SU-DHL-6 (cell line): Measurements from ENCODE around the gene TANGO2.

ENCODE experiments used
- H2AFZ ChIP-seq: fragments of 200-600 bp; sonication (generic); 2 replicates; pipeline ENCODE4 v1.6.1; 2014; ENCODE audit warnings: low read depth, mild to moderate bottlenecking, moderate library complexity, mixed read lengths, antibody characterized with exemption, low read length; ENCODE audit not compliant: severe bottlenecking
- H3F3A ChIP-seq: fragments of 200-600 bp; shearing (Covaris generic); 2 replicates; pipeline ENCODE4 v1.6.0; 2016; ENCODE audit warnings: antibody characterized with exemption, mild to moderate bottlenecking; ENCODE audit not compliant: insufficient read depth
- H3K27ac ChIP-seq: fragments of 200-600 bp; sonication (generic); 2 replicates; pipeline ENCODE4 v1.5.1; 2016; ENCODE audit warnings: low read depth, mild to moderate bottlenecking, low read length, moderate library complexity, mixed read lengths
- H3K27me3 ChIP-seq: fragments of 200-600 bp; sonication (generic), shearing (Covaris generic); 2 replicates; pipeline ENCODE4 v1.6.0; 2014; ENCODE audit warnings: mild to moderate bottlenecking, low read length
- H3K36me3 ChIP-seq: fragments of 200-600 bp; sonication (generic); 2 replicates; pipeline ENCODE4 v1.6.1; 2014; ENCODE audit warnings: mild to moderate bottlenecking, low read length, mixed read lengths
- H3K4me2 ChIP-seq: fragments of 300-600, 200-600 bp; shearing (Covaris generic), sonication (generic); 2 replicates; pipeline ENCODE4 v1.6.0; 2014; ENCODE audit warnings: low read length, low read depth, mild to moderate bottlenecking; ENCODE audit not compliant: poor library complexity, severe bottlenecking
- H3K4me3 ChIP-seq: fragments of 200-600 bp; sonication (generic); 2 replicates; pipeline ENCODE4 v1.5.1; 2014; ENCODE audit warnings: antibody characterized with exemption, low read length, mild to moderate bottlenecking, mixed read lengths; ENCODE audit not compliant: insufficient read depth, poor library complexity, severe bottlenecking
- H3K79me2 ChIP-seq: fragments of 200-600 bp; sonication (generic); 2 replicates; pipeline ENCODE4 v1.6.1; 2014; ENCODE audit warnings: mild to moderate bottlenecking, low read length, moderate library complexity; ENCODE audit not compliant: insufficient read depth
- H3K9ac ChIP-seq: fragments of 200-600 bp; sonication (generic); 2 replicates; pipeline ENCODE4 v1.7.0; 2014; ENCODE audit warnings: mild to moderate bottlenecking, low read length
- H3K9me2 ChIP-seq: fragments of 200-600 bp; sonication (generic); replicated peaks from 2 replicates; pipeline ENCODE4 v1.6.1; 2014; ENCODE audit warnings: low read length; ENCODE audit not compliant: insufficient read depth
- H3K9me3 ChIP-seq: fragments of 200-600 bp; sonication (generic); 2 replicates; pipeline ENCODE4 v1.6.1; 2014; ENCODE audit warnings: low read length, mixed read lengths; ENCODE audit not compliant: insufficient read depth
- H4K20me1 ChIP-seq: fragments of 200-600 bp; sonication (generic); 2 replicates; pipeline ENCODE4 v1.6.1; 2014; ENCODE audit warnings: low read depth, mild to moderate bottlenecking, antibody characterized with exemption, low read length, moderate library complexity, mixed read lengths
- EZH2phosphoT487 ChIP-seq: fragments of 200-600 bp; sonication (generic), shearing (Covaris generic); conservative IDR thresholded peaks from 2 replicates; pipeline ENCODE4 v1.6.1; 2018; ENCODE audit warnings: mild to moderate bottlenecking, antibody characterized with exemption, low read length, moderate library complexity, mixed read lengths
- TF ChIP-seq, protein P1 (sequence below): fragments of 200-600 bp; sonication (generic); IDR thresholded peaks from one replicate; pipeline ENCODE4 v1.5.1; 2017; ENCODE audit warnings: antibody characterized with exemption, mild to moderate bottlenecking, low read length, moderate library complexity; ENCODE audit not compliant: insufficient read depth, poor library complexity, severe bottlenecking

TANGO2 gene

GRCh38 chr22:19989725-19990067 lies 31.2 kb upstream of the TANGO2 start:
- Histone ChIP-seq H3K9ac (no peak overlapping the region), H3K27ac (no peak overlapping the region), H3K4me2 (no peak overlapping the region), H4K20me1 (no peaks in the 10 kb centered on the region), H2AFZ (no peak overlapping the region), H3K79me2 (no peaks in the 10 kb centered on the region), H3K4me3 (no peak overlapping the region), H3K36me3 (no peaks in the 10 kb centered on the region), H3F3A (no peaks in the 10 kb centered on the region), H3K9me2 (no peaks in the 10 kb centered on the region), H3K27me3 (no peaks in the 10 kb centered on the region), H3K9me3 (no peaks in the 10 kb centered on the region)
- TF ChIP-seq EZH2phosphoT487 = no peak
- TF ChIP-seq, protein P1, sequence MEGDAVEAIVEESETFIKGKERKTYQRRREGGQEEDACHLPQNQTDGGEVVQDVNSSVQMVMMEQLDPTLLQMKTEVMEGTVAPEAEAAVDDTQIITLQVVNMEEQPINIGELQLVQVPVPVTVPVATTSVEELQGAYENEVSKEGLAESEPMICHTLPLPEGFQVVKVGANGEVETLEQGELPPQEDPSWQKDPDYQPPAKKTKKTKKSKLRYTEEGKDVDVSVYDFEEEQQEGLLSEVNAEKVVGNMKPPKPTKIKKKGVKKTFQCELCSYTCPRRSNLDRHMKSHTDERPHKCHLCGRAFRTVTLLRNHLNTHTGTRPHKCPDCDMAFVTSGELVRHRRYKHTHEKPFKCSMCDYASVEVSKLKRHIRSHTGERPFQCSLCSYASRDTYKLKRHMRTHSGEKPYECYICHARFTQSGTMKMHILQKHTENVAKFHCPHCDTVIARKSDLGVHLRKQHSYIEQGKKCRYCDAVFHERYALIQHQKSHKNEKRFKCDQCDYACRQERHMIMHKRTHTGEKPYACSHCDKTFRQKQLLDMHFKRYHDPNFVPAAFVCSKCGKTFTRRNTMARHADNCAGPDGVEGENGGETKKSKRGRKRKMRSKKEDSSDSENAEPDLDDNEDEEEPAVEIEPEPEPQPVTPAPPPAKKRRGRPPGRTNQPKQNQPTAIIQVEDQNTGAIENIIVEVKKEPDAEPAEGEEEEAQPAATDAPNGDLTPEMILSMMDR = no peak

DNA sequence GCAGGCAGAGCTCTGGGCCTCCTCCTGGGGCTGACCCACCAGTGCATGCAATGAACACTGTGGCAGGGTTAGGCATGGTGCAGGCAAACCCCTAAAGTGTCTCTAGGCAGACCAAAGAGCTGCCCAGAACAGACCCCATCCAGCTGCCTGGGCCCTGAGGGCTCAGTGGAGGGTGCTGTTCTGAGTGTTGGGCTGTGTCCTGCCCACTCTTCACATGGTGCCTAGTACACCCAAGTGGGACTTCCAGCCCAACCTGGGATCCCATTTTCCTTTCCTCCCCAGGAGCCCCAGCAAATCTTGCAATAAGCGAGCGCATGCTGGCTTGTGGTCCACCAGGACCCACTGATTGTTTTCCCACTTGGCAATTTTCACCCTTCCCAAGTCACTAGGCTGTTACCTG lies 30.7 kb upstream of the TANGO2 start:
- H3K79me2 ChIP-seq = no peaks in the 10 kb centered on the region
- no peaks in the 10 kb centered on the region for H3K27me3 ChIP-seq
- TF ChIP-seq EZH2phosphoT487 = no peak
- TF ChIP-seq, protein P1 = no peak
- no peaks in the 10 kb centered on the region for H4K20me1 ChIP-seq
- no peak overlapping the region for H3K9ac ChIP-seq
- no peak overlapping the region for H2AFZ ChIP-seq
- H3K4me2 ChIP-seq = no peak overlapping the region
- no peaks in the 10 kb centered on the region for H3K9me3 ChIP-seq
- H3F3A ChIP-seq = no peaks in the 10 kb centered on the region
- H3K36me3 ChIP-seq = no peaks in the 10 kb centered on the region
- H3K4me3 ChIP-seq = no peak overlapping the region
- no peak overlapping the region for H3K27ac ChIP-seq
- no peaks in the 10 kb centered on the region for H3K9me2 ChIP-seq

GRCh38 chr22:19990609-19991394 lies 30.1 kb upstream of the TANGO2 start:
- H3K4me2 ChIP-seq = no peak overlapping the region
- no peaks in the 10 kb centered on the region for H3K79me2 ChIP-seq
- no peak overlapping the region for H2AFZ ChIP-seq
- no peaks in the 10 kb centered on the region for H3K36me3 ChIP-seq
- H3K4me3 ChIP-seq = no peak overlapping the region
- no peak overlapping the region for H3K27ac ChIP-seq
- no peaks in the 10 kb centered on the region for H3K9me3 ChIP-seq
- no peaks in the 10 kb centered on the region for H3K27me3 ChIP-seq
- no peak for TF ChIP-seq EZH2phosphoT487
- TF ChIP-seq, protein P1 = no peak
- no peak overlapping the region for H3K9ac ChIP-seq
- no peaks in the 10 kb centered on the region for H4K20me1 ChIP-seq
- no peaks in the 10 kb centered on the region for H3K9me2 ChIP-seq
- no peaks in the 10 kb centered on the region for H3F3A ChIP-seq

DNA sequence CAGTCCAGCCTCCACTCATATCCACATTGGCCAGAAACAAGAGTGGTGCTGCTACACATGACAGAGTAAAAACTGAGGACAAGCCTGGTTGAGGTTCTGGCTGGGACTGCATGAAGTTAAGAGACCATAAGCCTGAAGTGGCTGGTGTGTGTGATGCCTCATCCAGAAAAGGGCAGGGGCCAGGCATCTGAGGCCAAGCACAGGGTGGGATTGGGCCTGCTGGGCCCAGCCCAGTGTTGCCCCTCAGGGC lies 29.6 kb upstream of the TANGO2 start:
- Histone ChIP-seq H3K4me3 (no peak overlapping the region), H3K4me2 (no peak overlapping the region), H3K9ac (no peak overlapping the region), H3K27me3 (no peaks in the 10 kb centered on the region), H2AFZ (no peak overlapping the region), H3F3A (no peaks in the 10 kb centered on the region), H3K27ac (no peak overlapping the region), H3K9me3 (no peaks in the 10 kb centered on the region), H3K36me3 (no peaks in the 10 kb centered on the region), H3K79me2 (no peaks in the 10 kb centered on the region), H3K9me2 (no peaks in the 10 kb centered on the region), H4K20me1 (no peaks in the 10 kb centered on the region)
- TF ChIP-seq, protein P1 = no peak
- TF ChIP-seq EZH2phosphoT487 = no peak
